CD1c-positive myeloid dendritic cell (primary cell): ENCODE data around the gene NHLRC2.
"Not testable (repeated sequence)": the region's sequence is repeated elsewhere in the genome, so short reads cannot be mapped to it uniquely, and the experiment has no call there.

Experiments used
- DNase-seq: peaks from one replicate; pipeline ENCODE4 v3.0.0-alpha.2; 2016; ENCODE audit errors: extremely low spot score

Gene NHLRC2

GRCh38 chr10:113941140-113941539, 86.7 kb downstream of the NHLRC2 start:
- no peak for DNase-seq

GRCh38 chr10:113943196-113943595, 88.7 kb downstream of the NHLRC2 start:
- not testable (repeated sequence) for DNase-seq

- no peak for DNase-seq
These were observed 90.7 kb downstream of the NHLRC2 start for GRCh38 chr10:113945075-113945686.

- DNase-seq = no peak
These were observed 91.2 kb downstream of the NHLRC2 start for GRCh38 chr10:113945687-113946085.

GRCh38 chr10:113947184-113948041, 93.0 kb downstream of the NHLRC2 start:
- DNase-seq = no peak

GRCh38 chr10:113948048-113948447, 93.6 kb downstream of the NHLRC2 start:
- DNase-seq = no peak

GRCh38 chr10:113950268-113950667, 95.8 kb downstream of the NHLRC2 start:
- DNase-seq = no peak

- peak; percentile 61 for DNase-seq
These were observed 99.2 kb downstream of the NHLRC2 start for GRCh38 chr10:113953505-113954272.

- DNase-seq = no peak
These were observed 99.9 kb downstream of the NHLRC2 start for GRCh38 chr10:113954409-113954808.

- DNase-seq = no peak
These were observed 102.6 kb downstream of the NHLRC2 start for GRCh38 chr10:113957013-113957412.

GRCh38 chr10:113958631-113959382, 104.3 kb downstream of the NHLRC2 start:
- DNase-seq = peak; percentile 67

- no peak for DNase-seq
These were observed 104.9 kb downstream of the NHLRC2 start for GRCh38 chr10:113959383-113959760.

- DNase-seq = peak; percentile 5
These were observed 106.2 kb downstream of the NHLRC2 start for GRCh38 chr10:113960617-113961181.

GRCh38 chr10:113961182-113962031, 106.9 kb downstream of the NHLRC2 start:
- peak; percentile 44 for DNase-seq

- peak; percentile 25 for DNase-seq
These were observed 110.6 kb downstream of the NHLRC2 start for GRCh38 chr10:113965077-113965476.

GRCh38 chr10:113965683-113966082, 111.2 kb downstream of the NHLRC2 start:
- DNase-seq = peak; percentile 59
